ENCODE measurements around the gene PIGK. TPM values are rescaled to one million over a fixed set of nuclear protein-coding genes. Genes with fewer than 3 reads are reported as not detected.
A peak's percentile ranks its signal among the peaks of the same experiment; 100 is the strongest.
"Not testable (repeated sequence)": the region's sequence is repeated elsewhere in the genome, so short reads cannot be mapped to it uniquely, and the experiment has no call there.

PIGK gene
- total RNA-seq, 1 donor from 2014 or later, result 17.4 TPM

- no peaks in the 10 kb centered on the region for H3K36me3 ChIP-seq (ENCODE audit: control insufficient read depth, insufficient read depth, low read length)
- no peak overlapping the region for H3K4me3 ChIP-seq (ENCODE audit: low read depth, low read length)
- no peaks in the 10 kb centered on the region for H3K27me3 ChIP-seq (ENCODE audit: control insufficient read depth, insufficient read depth, low read length)
- TF ChIP-seq, protein P1, sequence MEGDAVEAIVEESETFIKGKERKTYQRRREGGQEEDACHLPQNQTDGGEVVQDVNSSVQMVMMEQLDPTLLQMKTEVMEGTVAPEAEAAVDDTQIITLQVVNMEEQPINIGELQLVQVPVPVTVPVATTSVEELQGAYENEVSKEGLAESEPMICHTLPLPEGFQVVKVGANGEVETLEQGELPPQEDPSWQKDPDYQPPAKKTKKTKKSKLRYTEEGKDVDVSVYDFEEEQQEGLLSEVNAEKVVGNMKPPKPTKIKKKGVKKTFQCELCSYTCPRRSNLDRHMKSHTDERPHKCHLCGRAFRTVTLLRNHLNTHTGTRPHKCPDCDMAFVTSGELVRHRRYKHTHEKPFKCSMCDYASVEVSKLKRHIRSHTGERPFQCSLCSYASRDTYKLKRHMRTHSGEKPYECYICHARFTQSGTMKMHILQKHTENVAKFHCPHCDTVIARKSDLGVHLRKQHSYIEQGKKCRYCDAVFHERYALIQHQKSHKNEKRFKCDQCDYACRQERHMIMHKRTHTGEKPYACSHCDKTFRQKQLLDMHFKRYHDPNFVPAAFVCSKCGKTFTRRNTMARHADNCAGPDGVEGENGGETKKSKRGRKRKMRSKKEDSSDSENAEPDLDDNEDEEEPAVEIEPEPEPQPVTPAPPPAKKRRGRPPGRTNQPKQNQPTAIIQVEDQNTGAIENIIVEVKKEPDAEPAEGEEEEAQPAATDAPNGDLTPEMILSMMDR (IDR thresholded peaks at IDR 0.05; ENCODE audit: insufficient read depth, low read length, severe bottlenecking), result no peak
- FAIRE-seq (no peak), DNase-seq (ENCODE audit: low read depth) (no peak)
Measured at GRCh38 chr1:77193951-77194350, 25.3 kb downstream of the PIGK start.

DNA sequence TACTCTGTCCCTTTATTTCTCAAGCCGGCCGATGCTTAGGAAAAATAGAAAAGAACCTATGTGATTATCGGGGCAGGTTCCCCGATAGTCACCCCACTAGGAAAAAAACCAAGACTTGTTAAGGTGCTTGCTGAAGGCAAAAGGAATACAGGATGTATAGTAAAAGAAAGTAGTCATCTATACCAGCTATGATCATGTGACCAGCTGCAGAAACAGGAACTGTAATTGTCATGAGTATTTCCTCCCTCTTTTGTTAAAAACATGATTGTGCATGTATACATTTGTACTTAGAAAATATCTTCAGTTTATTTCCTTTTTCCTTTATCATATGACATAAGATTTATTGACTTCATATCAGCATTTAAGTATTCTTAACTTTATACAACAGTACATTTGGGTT lies 30.5 kb downstream of the PIGK start:
- H3K36me3 ChIP-seq (ENCODE audit: control insufficient read depth, insufficient read depth, low read length), result no peaks in the 10 kb centered on the region
- TF ChIP-seq, protein P1 (IDR thresholded peaks at IDR 0.05; ENCODE audit: insufficient read depth, low read length, severe bottlenecking), result no peak
- H3K27me3 ChIP-seq (ENCODE audit: control insufficient read depth, insufficient read depth, low read length), result no peaks in the 10 kb centered on the region
- DNase-seq (ENCODE audit: low read depth) (peak; percentile 46), FAIRE-seq (no peak)
- H3K4me3 ChIP-seq (ENCODE audit: low read depth, low read length), result no peak overlapping the region

- not testable (repeated sequence) for H3K4me3 ChIP-seq (ENCODE audit: low read depth, low read length); H3K27me3 ChIP-seq (ENCODE audit: control insufficient read depth, insufficient read depth, low read length); FAIRE-seq; H3K36me3 ChIP-seq (ENCODE audit: control insufficient read depth, insufficient read depth, low read length); DNase-seq (ENCODE audit: low read depth)
Measured at GRCh38 chr1:77186907-77187306, 32.3 kb downstream of the PIGK start.

DNA sequence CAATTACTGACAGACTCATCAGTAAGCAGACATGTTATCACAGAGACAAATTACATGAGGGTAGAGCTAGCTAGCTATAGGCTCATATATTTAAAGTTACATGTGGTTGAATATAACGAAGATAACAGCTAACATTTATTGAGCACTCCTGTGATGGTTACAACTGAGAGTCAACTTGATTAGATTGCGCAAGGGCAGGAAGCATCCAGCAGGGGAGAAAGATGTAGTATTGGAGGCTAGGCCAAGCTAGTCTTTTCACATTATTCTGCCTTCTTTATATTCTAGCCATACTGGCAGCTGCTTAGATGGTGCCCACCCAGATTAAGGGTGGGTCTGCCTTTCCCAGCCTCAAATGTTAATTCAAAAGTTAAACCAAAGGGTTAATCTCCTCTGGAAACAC lies 37.1 kb downstream of the PIGK start:
- TF ChIP-seq, protein P1 (IDR thresholded peaks at IDR 0.05; ENCODE audit: insufficient read depth, low read length, severe bottlenecking), result no peak
- Histone ChIP-seq H3K36me3 (ENCODE audit: control insufficient read depth, insufficient read depth, low read length) (no peaks in the 10 kb centered on the region), H3K4me3 (ENCODE audit: low read depth, low read length) (no peak overlapping the region), H3K27me3 (ENCODE audit: control insufficient read depth, insufficient read depth, low read length) (no peaks in the 10 kb centered on the region)
- FAIRE-seq (no peak), DNase-seq (ENCODE audit: low read depth) (no peak)

GRCh38 chr1:77179632-77180031 lies 39.6 kb downstream of the PIGK start:
- TF ChIP-seq, protein P1 (IDR thresholded peaks at IDR 0.05; ENCODE audit: insufficient read depth, low read length, severe bottlenecking), result no peak
- Histone ChIP-seq H3K27me3 (ENCODE audit: control insufficient read depth, insufficient read depth, low read length) (no peaks in the 10 kb centered on the region), H3K36me3 (ENCODE audit: control insufficient read depth, insufficient read depth, low read length) (no peaks in the 10 kb centered on the region), H3K4me3 (ENCODE audit: low read depth, low read length) (no peak overlapping the region)
- no peak for DNase-seq (ENCODE audit: low read depth)
- no peak for FAIRE-seq

DNA sequence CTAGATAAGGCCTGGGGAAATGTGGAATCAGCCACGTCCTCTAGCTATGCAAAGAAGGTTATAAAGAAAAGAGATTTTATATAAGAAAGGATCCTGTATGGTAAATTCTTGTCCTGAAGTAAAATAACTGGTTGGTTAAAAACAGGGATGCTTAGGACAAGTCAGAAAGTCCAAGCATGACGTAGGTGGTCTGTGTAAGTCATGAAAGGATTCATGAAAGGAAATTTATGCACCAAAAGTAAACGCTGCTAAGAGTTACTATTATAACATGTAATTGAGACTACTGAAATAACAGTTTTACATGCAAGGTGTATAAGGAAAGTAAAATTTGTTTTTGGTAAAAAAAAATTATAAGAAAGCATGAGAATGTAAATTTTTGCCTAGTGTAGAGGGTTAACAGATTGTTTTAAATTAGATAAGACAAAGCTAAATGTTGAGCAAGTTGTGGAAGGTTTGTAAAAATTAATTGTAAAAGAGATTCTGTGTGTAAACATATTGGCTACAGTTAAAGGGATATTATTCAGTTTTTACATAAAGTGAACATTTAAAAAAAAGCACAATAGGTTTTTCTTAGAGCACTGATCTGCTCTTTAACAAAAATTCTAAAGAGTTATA lies 43.9 kb downstream of the PIGK start:
- no peaks in the 10 kb centered on the region for H3K36me3 ChIP-seq (ENCODE audit: control insufficient read depth, insufficient read depth, low read length)
- FAIRE-seq (no peak), DNase-seq (ENCODE audit: low read depth) (no peak)
- no peaks in the 10 kb centered on the region for H3K27me3 ChIP-seq (ENCODE audit: control insufficient read depth, insufficient read depth, low read length)
- TF ChIP-seq, protein P1 (IDR thresholded peaks at IDR 0.05; ENCODE audit: insufficient read depth, low read length, severe bottlenecking), result no peak
- no peak overlapping the region for H3K4me3 ChIP-seq (ENCODE audit: low read depth, low read length)

All from bronchial epithelial cell (primary cell).